Breast epithelium (tissue), 3 donors: ENCODE results near the gene CFDP1.

Experiments
- CTCF ChIP-seq, 3 donors: fragments of 450-650 bp; IDR thresholded peaks; one replicate each; pipeline ENCODE4 v1.5.1; 2016 to 2017; ENCODE audit warnings: antibody characterized with exemption in 3 of 3, mild to moderate bottlenecking in 3 of 3, moderate library complexity in 3 of 3
- POLR2AphosphoS5 ChIP-seq, 3 donors: sonication (generic); formaldehyde crosslinking; IDR thresholded peaks; one replicate each; pipeline ENCODE4 v1.6.1; 2017; ENCODE audit warnings: antibody characterized with exemption in 3 of 3

- TF ChIP-seq CTCF (IDR thresholded peaks at IDR 0.05) (no peak), POLR2AphosphoS5 (IDR thresholded peaks at IDR 0.05) (no peak)
Observed at GRCh38 chr16:75306099-75306762, 127.1 kb downstream of the CFDP1 start.
